Transverse colon (tissue), 3 donors: Measurements from ENCODE around the gene C1QTNF5.

Experiments
- EP300 ChIP-seq: sonication (generic); formaldehyde crosslinking; IDR thresholded peaks from one replicate; pipeline ENCODE4 v1.6.1; 2017; ENCODE audit warnings: antibody characterized with exemption, low read depth
- POLR2A ChIP-seq: fragments of 450-650 bp; IDR thresholded peaks from one replicate; pipeline ENCODE4 v1.6.1; 2016; ENCODE audit warnings: antibody characterized with exemption, mild to moderate bottlenecking, moderate library complexity
- TF ChIP-seq, protein P1 (sequence below), 5 experiments: fragments of 200-600 bp in 3 of 5; fragments of 450-650 bp in 2 of 5; sonication (generic) in 3 of 5; IDR thresholded peaks; 1 replicate in 2 of 5; 2 replicates in 3 of 5; pipeline ENCODE4 v1.5.1; 2016 to 2017; ENCODE audit warnings: antibody characterized with exemption in 5 of 5, inconsistent platforms in 3 of 5, mild to moderate bottlenecking in 2 of 5, moderate library complexity in 1 of 5

DNA sequence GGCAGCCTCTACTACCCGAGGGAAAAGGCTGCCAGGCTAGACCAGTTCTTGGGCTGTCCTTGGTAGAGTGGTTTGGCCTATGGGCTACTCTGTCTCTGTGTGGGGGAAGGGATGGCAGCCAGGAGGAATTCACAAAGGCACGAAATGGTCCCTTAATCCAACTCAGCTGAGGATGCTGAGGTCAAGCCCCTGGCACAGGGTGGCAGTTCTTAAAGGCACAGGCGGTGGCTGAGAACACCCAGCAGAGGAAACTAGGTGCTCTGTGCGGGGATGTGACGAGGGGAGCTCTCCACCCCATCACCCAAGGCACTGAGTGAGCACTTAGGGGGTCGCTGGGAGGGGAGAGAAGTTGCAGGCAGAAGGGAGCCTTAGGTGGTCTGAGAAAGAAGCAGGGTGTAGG, 5.9 kb upstream of the C1QTNF5 start, which contains the start of gene MFRP:
- TF ChIP-seq POLR2A: no peak
- TF ChIP-seq, protein P1, sequence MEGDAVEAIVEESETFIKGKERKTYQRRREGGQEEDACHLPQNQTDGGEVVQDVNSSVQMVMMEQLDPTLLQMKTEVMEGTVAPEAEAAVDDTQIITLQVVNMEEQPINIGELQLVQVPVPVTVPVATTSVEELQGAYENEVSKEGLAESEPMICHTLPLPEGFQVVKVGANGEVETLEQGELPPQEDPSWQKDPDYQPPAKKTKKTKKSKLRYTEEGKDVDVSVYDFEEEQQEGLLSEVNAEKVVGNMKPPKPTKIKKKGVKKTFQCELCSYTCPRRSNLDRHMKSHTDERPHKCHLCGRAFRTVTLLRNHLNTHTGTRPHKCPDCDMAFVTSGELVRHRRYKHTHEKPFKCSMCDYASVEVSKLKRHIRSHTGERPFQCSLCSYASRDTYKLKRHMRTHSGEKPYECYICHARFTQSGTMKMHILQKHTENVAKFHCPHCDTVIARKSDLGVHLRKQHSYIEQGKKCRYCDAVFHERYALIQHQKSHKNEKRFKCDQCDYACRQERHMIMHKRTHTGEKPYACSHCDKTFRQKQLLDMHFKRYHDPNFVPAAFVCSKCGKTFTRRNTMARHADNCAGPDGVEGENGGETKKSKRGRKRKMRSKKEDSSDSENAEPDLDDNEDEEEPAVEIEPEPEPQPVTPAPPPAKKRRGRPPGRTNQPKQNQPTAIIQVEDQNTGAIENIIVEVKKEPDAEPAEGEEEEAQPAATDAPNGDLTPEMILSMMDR (IDR thresholded peaks at IDR 0.05): no peak
- TF ChIP-seq EP300: no peak
